HG03571 (cell line): ENCODE results near the gene LIG1.
"Not testable (repeated sequence)": the region's sequence is repeated elsewhere in the genome, so short reads cannot be mapped to it uniquely, and the experiment has no call there.

Experiments used
- ATAC-seq: cut with Tn5 transposase; IDR thresholded peaks from one replicate; pipeline ENCODE4 v1.9.1; 2021; ENCODE audit not compliant: unreplicated experiment

Gene LIG1

DNA sequence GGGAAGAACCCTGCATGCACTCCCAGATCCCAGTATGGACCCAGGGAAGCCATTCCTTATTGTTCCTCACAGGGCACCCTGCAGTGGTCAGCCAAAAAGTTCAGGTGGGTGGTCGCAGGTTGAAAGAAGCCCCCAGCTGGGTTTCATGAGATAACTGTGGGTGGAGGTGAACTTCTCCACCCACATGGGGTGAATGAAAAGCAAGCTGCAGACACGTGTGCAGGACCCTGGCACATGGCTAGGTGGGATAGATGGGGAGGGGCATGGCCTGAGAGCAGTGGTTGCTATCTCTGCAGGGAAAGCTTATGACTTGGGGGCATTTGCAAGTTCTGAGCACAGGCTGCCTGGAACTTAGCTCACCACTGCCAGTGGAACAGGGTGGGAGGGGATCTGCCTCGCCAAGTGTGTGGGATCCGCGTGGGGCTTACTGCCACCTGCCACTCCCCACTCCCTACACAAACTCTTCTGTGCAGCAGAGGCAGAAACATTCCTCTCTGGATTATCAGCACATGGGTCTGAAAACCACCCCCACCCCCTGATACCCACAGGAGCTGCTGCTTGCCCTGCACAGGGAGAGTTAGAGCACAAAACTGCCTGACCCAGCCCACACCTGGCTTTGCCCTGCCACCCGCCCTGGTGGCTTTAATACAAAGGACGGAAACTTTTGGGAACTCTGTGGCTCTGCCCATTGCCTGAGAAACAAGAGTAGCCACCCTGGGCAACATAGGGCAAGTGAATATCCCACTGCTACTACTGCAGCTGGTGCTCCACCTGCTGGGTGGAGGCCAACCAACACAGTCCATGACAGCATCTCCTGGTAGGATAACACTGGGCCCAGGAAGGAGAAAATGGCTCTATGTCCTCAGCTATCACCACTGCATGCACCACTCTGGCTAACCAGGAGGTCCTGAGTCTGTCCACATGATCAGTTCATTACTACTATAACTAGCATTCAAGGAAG is 84.0 kb downstream of the LIG1 start:
- no peak for ATAC-seq

DNA sequence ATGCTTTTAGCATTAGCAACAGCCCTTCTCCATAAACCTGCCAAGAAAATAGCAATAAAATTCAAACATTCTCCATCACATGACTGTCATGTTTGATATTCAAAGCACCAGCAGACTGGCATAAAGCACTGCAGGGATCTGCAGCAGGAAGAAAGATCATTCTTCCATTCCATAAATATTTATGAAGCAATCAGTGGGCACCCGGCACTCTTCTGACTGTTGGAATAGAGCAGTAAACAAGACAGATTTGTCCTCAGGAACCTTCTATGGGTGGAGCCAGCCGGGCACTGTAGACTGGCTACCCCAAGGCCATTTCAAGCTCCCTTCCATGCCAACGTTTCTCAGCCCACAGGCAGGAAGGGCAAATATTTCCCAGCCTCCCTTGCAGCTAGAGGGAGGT is 85.1 kb downstream of the LIG1 start:
- ATAC-seq = no peak

DNA sequence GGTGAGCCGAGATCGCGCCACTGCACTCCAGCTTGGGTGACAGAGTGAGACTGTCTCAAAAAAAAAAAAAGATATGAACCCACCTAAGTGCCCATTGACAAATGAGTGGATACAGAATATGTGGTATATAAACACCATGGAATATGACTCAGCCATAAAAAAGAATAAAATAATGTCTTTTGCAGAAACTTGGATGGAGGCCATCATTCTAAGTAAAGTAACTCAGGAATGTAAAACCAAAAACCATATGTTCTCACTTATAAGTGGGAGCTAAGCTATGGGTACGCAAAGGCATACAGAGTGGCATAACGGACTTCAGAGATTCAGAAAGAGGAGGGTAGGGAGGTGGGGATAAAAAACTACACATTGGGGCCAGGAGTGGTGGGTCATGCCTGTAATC is 89.0 kb downstream of the LIG1 start:
- ATAC-seq = no peak

DNA sequence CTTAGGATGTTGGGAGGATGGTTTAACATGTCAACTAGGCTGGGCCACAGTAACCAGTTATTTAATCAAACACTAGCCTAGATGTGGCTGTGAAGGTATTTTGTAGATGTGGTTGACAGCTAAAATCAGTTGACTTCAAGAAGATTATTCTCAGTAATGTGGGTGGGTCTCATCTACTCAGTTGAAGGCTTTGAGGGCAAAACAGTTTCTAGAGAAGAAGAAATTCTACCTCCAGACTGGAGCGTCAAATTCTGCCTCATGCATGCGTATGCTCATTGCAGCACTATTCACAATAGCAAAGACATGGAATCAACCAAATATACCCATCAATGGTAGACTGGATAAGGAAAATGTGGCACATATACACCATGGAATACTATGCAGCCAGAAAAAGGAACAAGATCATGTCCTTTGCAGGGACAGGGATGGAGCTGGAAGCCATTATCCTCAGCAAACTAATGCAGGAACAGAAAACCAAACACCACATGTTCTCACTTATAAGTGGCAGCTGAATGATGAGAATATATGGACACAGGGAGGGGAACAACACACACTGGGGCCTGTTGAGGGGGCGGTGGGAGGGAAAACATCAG is 99.9 kb downstream of the LIG1 start:
- not testable (repeated sequence) for ATAC-seq

DNA sequence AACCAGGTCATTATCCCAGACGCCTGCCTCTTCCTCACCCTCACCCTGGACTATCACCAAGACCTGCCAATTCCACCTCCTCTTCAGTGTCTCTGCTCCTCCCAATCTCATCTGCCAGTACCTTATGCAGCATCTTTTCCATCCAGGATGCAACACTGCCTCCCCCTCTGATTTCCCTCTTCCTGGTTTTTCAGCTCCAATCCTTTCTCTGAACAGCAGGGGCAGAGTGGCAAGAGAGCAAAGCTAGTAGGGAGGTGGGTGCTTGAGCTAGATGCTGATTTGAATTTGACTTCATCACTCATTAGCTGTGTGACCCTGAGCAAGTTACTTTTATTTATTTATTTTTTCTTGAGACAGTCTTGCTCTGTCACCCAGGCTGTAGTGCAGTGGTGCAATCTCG is 100.7 kb downstream of the LIG1 start:
- ATAC-seq = no peak
